Renal cortex interstitium (tissue), 11 donors: Measurements from ENCODE around the gene TRIM65. TPM values are rescaled to one million over a fixed set of nuclear protein-coding genes. Genes with fewer than 3 reads are reported as not detected.
"Not testable (repeated sequence)": the region's sequence is repeated elsewhere in the genome, so short reads cannot be mapped to it uniquely, and the experiment has no call there.

Source experiments
- DNase-seq, 11 donors: peaks; one replicate each; pipeline ENCODE4 v3.0.0-alpha.2; 2013; ENCODE audit warnings: low read depth in 9 of 11, low spot score in 4 of 11; ENCODE audit errors: extremely low read depth in 1 of 11
- polyA plus RNA-seq, 3 donors: library from polyadenylated mRNA; unstranded; fragments of 120-200 nt; gene quantifications; one replicate each; pipeline ENCODE4 v1.2.1, GENCODE V29; 2013; ENCODE audit not compliant: insufficient read length in 3 of 3

The TRIM65 gene
- polyA plus RNA-seq, 3 donors, result 11.2 to 18.4 (median 15.5) TPM

GRCh38 chr17:75880266-75880665, 16.5 kb downstream of the TRIM65 start:
- DNase-seq, result no peak

- peak in 1 of 11 donors; percentile 49 for DNase-seq
Measured at GRCh38 chr17:75878174-75878998, 18.4 kb downstream of the TRIM65 start, which contains the start of gene TRIM47. Gene TRIM47, minus strand, starts transcription at chr17:75878581. Its CDS starts 33 bp downstream, at chr17:75878548.

- DNase-seq, result peak in 4 of 11 donors; percentile 49 to 67 (median 54)
Measured at GRCh38 chr17:75877752-75878173, 19.0 kb downstream of the TRIM65 start.

DNA sequence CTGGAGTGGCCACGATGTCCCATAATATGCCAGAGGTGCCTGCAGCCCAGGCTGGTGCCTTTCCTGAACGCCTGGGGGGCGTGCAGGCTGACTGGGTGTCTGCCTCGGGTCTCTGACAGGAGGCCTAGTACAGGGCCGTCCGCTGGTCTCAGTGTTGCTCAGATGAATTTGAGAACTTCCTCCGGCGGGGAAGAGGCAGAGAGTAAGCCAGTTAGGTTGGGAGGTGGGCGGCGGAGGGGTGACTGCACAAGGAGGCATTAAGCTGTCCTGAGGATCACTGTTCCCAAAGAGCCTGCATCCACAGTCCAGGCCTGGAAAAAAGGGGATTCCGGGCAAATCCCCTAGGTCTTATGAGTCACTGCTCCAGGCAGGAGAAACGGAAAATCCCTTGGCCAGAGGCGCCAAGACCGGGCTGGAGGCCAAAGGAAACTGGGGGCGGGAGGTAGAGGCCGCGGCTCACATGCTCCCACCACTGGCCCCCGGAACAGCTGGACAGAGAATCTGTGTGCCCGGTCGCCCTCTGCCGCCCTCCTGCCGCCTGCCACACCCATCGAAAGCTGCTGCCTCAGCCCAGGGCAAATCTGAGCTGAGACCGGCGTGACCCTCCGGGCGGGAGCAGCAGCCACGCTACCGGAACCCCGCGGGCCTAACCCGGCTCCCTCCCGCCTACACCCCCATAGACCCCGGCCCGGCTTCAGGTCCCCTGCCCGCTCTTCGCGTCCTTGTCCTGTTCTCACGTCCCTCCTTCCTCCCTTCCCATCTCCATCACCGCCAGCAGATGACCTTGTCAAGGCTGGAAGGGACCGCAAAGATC, 19.6 kb downstream of the TRIM65 start:
- peak in 2 of 11 donors; percentile 43 to 55 for DNase-seq

DNA sequence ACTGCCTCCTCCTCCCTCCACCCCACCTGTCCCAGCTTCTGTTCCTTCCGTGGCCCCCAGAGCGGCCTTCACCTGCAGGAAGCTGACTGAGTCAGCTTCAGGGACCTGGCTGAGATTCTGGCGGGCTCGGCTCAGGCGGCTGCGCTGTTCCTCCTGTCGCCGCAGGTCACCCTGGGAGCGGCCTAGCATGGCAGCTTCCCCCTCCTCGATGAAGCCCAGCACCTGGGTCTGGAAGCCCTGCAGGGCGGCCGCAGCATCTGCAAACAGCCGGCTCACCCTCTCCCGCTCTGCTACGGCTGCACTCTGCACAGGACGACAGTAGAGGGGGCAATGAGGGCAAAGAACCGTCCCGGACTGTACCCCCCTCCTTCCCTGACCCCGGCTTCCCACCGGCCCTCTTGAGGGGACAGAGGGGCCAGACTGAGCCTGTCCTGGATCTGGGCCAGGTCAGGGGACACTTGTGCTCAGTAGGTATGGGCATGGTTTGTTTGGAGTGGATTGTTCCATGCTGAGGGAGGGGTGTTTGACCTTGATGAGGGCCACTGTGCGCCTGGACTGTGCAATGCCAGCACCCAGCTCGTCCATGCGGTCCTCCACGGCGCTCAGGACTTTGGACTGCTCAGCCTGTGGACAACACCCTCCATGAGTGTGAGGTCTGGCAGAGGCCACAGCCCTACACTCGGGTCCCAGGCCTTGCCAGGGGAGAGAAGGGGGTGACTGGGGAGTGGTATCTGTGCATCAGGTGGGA, 20.4 kb downstream of the TRIM65 start:
- no peak for DNase-seq

- DNase-seq, result no peak
Measured at GRCh38 chr17:75875940-75876189, 20.9 kb downstream of the TRIM65 start.

DNA sequence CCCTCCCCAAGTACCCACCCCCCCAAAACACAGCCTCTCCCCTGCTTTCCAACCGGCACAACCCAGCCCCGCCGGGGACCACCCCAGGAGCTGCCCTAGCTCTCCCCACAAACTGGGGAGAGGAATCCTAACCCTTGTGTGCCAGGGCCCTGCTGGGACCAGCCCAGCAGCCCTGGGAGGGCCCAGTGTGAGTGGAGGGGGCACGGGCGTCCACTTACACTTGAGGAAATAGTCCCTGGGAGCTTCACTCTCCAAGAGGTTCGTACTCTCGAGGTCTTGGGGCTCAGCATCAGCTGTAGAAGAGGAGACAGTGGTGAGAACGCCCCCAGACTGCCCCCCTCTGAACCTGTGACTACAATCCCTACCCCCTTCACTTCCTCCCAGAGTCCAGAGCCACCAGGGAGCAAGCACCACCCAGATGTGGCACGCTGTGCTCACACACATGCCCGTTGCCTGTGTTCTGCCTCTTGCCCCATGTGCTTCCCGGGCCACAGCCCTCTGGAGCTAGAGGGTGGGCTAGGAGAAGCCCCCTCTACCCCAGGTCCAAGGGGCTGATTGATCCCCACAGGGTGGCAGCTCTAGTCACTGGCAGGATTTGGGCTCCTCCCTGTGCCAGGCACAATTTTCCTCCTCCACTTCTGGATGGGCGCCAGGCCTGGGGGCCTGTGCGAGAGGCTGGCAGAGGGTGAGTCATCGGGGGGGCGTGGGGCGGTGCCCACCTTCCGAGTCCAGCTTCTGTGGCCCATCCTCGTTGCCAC, 21.4 kb downstream of the TRIM65 start:
- DNase-seq, result no peak

DNA sequence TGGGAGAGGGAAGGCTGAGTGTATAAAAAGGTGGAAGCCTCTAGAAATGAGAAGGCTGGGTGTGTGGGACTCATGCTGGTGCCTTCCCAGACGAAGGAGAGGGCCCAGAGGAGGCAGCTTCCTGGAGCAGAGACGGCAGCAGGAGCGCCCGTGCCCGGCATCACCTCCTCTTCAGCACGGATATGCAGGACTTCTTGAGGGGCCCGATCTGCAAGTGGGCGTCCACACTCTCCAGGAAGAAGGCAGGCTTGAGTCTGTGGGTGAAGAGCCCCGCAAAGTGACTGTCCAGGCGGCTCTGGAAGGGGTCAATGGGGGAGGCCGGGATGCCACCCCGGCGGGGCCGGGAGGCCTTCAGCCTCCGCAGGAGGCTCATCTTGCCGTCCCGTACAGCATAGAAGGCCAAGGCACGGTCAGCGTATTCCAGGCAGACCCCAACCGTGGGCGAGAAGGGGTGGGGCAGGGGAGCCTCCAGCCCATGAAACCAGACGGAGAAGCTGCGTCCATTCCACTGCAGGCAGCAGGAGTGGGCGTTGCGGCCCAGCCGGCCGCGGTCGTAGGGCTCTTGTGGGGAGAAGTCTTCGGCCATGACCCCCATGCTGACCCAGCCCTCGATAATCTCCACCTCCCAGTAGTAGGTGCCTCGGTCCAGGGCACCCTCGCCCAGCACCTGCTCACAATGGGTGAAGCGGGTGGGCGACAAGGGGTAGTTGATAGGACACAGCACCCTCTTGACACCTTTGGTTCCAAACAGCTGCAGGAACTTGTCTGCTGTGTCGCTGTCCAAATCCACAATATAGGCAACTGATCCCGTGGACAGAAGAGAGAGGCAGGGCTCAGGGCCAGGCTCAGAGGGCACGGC, 22.2 kb downstream of the TRIM65 start:
- DNase-seq, result no peak

- no peak for DNase-seq
Measured at GRCh38 chr17:75873587-75874322, 23.0 kb downstream of the TRIM65 start.

GRCh38 chr17:75872434-75873351, 24.1 kb downstream of the TRIM65 start:
- no peak for DNase-seq

- not testable (repeated sequence) for DNase-seq
Measured at GRCh38 chr17:75870228-75870627, 26.5 kb downstream of the TRIM65 start.

DNA sequence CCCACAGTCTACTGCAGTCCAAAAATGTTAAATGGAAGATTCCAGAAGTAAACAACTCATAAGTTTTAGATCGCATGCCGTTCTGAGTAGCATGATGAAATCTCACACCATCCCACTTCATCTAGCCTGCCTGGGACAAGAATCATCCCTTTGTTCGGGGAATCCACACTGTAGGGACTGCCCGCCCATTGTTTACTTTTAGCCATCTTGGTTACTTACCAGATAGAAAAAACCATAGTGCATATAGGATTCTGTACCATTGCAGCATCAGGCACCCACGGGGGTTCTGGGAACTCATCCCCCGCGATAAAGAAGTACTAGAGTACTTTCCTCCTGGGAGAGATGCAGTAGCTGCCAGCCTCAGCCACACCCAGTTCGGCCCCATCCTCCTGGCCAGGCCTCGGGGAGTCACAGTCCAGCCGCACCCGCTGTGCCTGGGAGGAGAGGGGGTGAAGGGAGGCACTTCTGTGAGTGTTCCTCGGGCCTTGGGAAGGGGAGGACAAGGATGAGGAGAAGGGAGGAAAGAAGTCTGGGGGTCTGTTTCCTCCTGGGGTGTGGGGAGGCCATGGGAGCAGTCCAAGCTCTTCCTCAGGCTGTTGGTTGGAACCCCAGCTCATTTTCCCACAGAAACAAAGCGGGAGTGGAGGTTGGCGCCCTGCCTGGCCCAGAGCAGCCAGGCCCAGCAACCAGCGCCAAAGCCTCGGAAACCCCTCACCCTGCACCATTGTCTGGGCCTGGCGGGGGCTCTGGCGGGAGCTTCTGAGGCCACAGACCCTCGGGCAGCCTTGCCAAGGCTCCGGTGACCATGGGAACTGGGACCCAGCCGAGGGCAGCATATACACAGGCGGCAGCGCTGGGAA, 27.2 kb downstream of the TRIM65 start:
- no peak for DNase-seq

GRCh38 chr17:75868730-75869281, 27.9 kb downstream of the TRIM65 start:
- not testable (repeated sequence) for DNase-seq

- not testable (repeated sequence) for DNase-seq
Measured at GRCh38 chr17:75865404-75866188, 31.2 kb downstream of the TRIM65 start.
